ENCODE results near the gene UBA7.

GRCh38 chr3:49769286-49769915 is 44.4 kb downstream of the UBA7 start:
- TF ChIP-seq CTCF (IDR thresholded peaks at IDR 0.05; ENCODE audit: poor library complexity) = no peak
- no peak for TF ChIP-seq EZH2phosphoT487 (IDR thresholded peaks at IDR 0.05; ENCODE audit: low read depth, severe bottlenecking, unreplicated experiment)

Measured in hepatocyte (in vitro differentiated cells).